SK-N-SH (cell line): ENCODE results near the gene SAE1. TPM values are rescaled to one million over a fixed set of nuclear protein-coding genes. Genes with fewer than 3 reads are reported as not detected.

Experiments
- EP300 ChIP-seq, 2 experiments: IDR thresholded peaks; 2 replicates each; pipeline versions ENCODE4 v1.4.0 to v1.6.1; 2012; ENCODE audit warnings: borderline replicate concordance in 1 of 2, low read depth in 1 of 2, low read length in 1 of 2
- FOXJ3 ChIP-seq: sonication (generic); formaldehyde crosslinking; IDR thresholded peaks from 2 replicates; pipeline ENCODE4 v1.5.1; 2020; ENCODE audit warnings: mild to moderate bottlenecking, missing genetic modification reagents
- FOXM1 ChIP-seq: IDR thresholded peaks from 2 replicates; pipeline ENCODE4 v1.4.0; 2012; ENCODE audit warnings: low read depth, mild to moderate bottlenecking
- GABPA ChIP-seq: IDR thresholded peaks from 2 replicates; pipeline ENCODE4 v1.4.0; 2012; ENCODE audit warnings: low read depth, mild to moderate bottlenecking
- GATA2 ChIP-seq: sonication (generic); formaldehyde crosslinking; IDR thresholded peaks from 2 replicates; pipeline ENCODE4 v1.5.0; 2020; ENCODE audit warnings: mild to moderate bottlenecking, missing genetic modification reagents
- MEF2A ChIP-seq: IDR thresholded peaks from 2 replicates; pipeline ENCODE4 v1.4.0; 2012; ENCODE audit warnings: low read depth, borderline replicate concordance
- NFIC ChIP-seq: IDR thresholded peaks from 2 replicates; pipeline ENCODE4 v1.4.0; 2012; ENCODE audit warnings: borderline replicate concordance
- NRF1 ChIP-seq: IDR thresholded peaks from 2 replicates; pipeline ENCODE4 v1.6.1; 2012; ENCODE audit warnings: low read depth, mild to moderate bottlenecking, low read length
- RAD21 ChIP-seq: IDR thresholded peaks from 2 replicates; pipeline ENCODE4 v1.6.1; 2012; ENCODE audit warnings: mild to moderate bottlenecking, low read length
- RCOR1 ChIP-seq: fragments of 150-350 bp; IDR thresholded peaks from 2 replicates; pipeline ENCODE4 v1.6.1; 2017; ENCODE audit warnings: antibody characterized with exemption, low read length
- RFX5 ChIP-seq: IDR thresholded peaks from 2 replicates; pipeline ENCODE4 v1.6.1; 2012; ENCODE audit warnings: mild to moderate bottlenecking, improper control_type of control experiment, low read length
- RXRA ChIP-seq: IDR thresholded peaks from 2 replicates; pipeline ENCODE4 v1.4.0; 2012; ENCODE audit warnings: low read depth, mild to moderate bottlenecking, borderline replicate concordance
- SIN3A ChIP-seq: IDR thresholded peaks from 2 replicates; pipeline ENCODE4 v1.6.1; 2012; ENCODE audit warnings: low read depth, mild to moderate bottlenecking, low read length, moderate library complexity, borderline replicate concordance
- TAF1 ChIP-seq: IDR thresholded peaks from 2 replicates; pipeline ENCODE4 v1.6.1; 2012; ENCODE audit warnings: low read depth, mild to moderate bottlenecking, low read length, moderate library complexity, borderline replicate concordance
- YY1 ChIP-seq: IDR thresholded peaks from 2 replicates; pipeline ENCODE4 v1.4.0; 2012; ENCODE audit warnings: low read depth, mild to moderate bottlenecking
- polyA plus RNA-seq, 3 experiments: library from polyadenylated mRNA; depleted of rRNA; stranded (reverse); fragments of >200 nt; gene quantifications; 2 replicates each; pipeline ENCODE4 v1.2.3, GENCODE V29; 2012
- TF ChIP-seq, protein P1 (sequence below): fragments of 150-350 bp; IDR thresholded peaks from 2 replicates; pipeline ENCODE4 v1.6.1; 2017; ENCODE audit warnings: antibody characterized with exemption, low read length, low read depth, borderline replicate concordance
- TF ChIP-seq, protein P2 (sequence below): fragments of 200-600 bp; sonication (generic); IDR thresholded peaks from 2 replicates; pipeline ENCODE4 v1.6.1; 2017; ENCODE audit warnings: antibody characterized with exemption, mild to moderate bottlenecking, moderate library complexity
- TF ChIP-seq, protein P3 (sequence below): fragments of 150-350 bp; IDR thresholded peaks from 2 replicates; pipeline ENCODE4 v1.6.1; 2016; ENCODE audit warnings: mild to moderate bottlenecking, low read depth, low read length
- TF ChIP-seq, protein P4 (sequence below): IDR thresholded peaks from 2 replicates; pipeline ENCODE4 v1.4.0; 2012; ENCODE audit warnings: low read depth, borderline replicate concordance
- TF ChIP-seq, protein P5 (sequence below): IDR thresholded peaks from 2 replicates; pipeline ENCODE4 v1.4.0; 2012; ENCODE audit warnings: low read depth

SAE1 gene
- polyA plus RNA-seq, 1 of the 3 experiments (the other 2 are of a cell fraction), result 123 TPM

DNA sequence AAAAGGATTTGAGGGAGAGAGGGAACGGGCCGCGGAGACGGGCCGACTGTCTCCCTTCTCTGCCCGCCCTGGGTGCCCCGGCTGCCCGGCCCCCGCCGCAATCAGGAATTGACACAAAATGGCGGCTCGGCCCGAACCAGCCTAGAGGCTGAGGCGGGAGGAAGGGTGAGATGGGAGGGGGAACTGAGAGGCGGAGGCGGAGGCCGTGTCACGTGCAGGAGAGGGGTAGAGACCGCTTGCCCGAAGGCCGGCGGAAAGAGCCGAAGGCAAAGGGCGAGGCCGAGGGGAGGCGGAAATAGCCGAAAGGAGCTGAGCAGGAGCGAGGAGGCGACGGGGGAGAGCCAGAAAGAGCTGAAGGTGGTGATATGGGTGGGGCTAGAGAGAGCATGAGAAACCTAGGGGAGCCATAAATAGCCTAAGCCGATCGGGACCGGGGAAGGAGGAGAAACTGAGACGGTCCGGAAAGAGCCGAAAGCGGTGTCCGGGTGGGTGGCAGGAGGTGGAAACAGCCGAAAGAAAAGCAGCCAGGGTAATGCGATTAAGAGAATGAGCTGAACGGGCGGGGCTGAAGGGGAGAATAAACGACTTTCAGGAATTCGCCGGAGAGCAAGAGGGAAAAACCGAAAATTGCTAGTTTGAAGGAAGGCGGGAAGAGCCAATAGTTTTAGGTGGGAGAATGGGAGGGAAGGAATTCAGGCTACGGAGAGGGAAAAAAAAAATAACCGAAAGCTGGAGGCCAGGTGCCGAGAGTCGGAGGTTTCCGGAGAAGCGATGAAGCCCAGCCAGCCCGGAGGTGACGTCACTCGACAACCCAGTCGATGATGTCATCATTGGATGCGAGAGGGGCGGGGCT lies 17.4 kb upstream of the SAE1 start, which contains the start of gene ZC3H4 (continued):
- TF ChIP-seq RXRA (no peak), EP300 (IDR thresholded peaks at IDR 0.05; ENCODE audit: borderline replicate concordance in 1 of 2, low read depth in 1 of 2, low read length in 1 of 2) (peak in 1 of 2 experiments; percentile 28; a peak in 1 of 4 replicates), RAD21 (no peak), MEF2A (0 out of 2 replicates have a peak, but pooled peaks have one; percentile 40), SIN3A (peak; percentile 63; the same call in 1 of the 2 replicates), RFX5 (no peak), GABPA (peak; percentile 73), NFIC (no peak), RCOR1 (no peak), NRF1 (no peak), YY1 (peak; percentile 91), FOXM1 (no peak), TAF1 (peak; percentile 85), FOXJ3 (CRISPR knock-in tag) (peak; percentile 63; the same call in 1 of the 2 replicates), GATA2 (CRISPR knock-in tag) (no peak)
- TF ChIP-seq, protein P1, sequence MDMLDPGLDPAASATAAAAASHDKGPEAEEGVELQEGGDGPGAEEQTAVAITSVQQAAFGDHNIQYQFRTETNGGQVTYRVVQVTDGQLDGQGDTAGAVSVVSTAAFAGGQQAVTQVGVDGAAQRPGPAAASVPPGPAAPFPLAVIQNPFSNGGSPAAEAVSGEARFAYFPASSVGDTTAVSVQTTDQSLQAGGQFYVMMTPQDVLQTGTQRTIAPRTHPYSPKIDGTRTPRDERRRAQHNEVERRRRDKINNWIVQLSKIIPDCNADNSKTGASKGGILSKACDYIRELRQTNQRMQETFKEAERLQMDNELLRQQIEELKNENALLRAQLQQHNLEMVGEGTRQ, result peak; percentile 90; the same call in 1 of the 2 replicates
- TF ChIP-seq, protein P2, sequence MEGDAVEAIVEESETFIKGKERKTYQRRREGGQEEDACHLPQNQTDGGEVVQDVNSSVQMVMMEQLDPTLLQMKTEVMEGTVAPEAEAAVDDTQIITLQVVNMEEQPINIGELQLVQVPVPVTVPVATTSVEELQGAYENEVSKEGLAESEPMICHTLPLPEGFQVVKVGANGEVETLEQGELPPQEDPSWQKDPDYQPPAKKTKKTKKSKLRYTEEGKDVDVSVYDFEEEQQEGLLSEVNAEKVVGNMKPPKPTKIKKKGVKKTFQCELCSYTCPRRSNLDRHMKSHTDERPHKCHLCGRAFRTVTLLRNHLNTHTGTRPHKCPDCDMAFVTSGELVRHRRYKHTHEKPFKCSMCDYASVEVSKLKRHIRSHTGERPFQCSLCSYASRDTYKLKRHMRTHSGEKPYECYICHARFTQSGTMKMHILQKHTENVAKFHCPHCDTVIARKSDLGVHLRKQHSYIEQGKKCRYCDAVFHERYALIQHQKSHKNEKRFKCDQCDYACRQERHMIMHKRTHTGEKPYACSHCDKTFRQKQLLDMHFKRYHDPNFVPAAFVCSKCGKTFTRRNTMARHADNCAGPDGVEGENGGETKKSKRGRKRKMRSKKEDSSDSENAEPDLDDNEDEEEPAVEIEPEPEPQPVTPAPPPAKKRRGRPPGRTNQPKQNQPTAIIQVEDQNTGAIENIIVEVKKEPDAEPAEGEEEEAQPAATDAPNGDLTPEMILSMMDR, result no peak
- TF ChIP-seq, protein P3, sequence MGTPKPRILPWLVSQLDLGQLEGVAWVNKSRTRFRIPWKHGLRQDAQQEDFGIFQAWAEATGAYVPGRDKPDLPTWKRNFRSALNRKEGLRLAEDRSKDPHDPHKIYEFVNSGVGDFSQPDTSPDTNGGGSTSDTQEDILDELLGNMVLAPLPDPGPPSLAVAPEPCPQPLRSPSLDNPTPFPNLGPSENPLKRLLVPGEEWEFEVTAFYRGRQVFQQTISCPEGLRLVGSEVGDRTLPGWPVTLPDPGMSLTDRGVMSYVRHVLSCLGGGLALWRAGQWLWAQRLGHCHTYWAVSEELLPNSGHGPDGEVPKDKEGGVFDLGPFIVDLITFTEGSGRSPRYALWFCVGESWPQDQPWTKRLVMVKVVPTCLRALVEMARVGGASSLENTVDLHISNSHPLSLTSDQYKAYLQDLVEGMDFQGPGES, result no peak
- TF ChIP-seq, protein P4, sequence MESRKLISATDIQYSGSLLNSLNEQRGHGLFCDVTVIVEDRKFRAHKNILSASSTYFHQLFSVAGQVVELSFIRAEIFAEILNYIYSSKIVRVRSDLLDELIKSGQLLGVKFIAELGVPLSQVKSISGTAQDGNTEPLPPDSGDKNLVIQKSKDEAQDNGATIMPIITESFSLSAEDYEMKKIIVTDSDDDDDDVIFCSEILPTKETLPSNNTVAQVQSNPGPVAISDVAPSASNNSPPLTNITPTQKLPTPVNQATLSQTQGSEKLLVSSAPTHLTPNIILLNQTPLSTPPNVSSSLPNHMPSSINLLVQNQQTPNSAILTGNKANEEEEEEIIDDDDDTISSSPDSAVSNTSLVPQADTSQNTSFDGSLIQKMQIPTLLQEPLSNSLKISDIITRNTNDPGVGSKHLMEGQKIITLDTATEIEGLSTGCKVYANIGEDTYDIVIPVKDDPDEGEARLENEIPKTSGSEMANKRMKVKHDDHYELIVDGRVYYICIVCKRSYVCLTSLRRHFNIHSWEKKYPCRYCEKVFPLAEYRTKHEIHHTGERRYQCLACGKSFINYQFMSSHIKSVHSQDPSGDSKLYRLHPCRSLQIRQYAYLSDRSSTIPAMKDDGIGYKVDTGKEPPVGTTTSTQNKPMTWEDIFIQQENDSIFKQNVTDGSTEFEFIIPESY, result no peak
- TF ChIP-seq, protein P5, sequence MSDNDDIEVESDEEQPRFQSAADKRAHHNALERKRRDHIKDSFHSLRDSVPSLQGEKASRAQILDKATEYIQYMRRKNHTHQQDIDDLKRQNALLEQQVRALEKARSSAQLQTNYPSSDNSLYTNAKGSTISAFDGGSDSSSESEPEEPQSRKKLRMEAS, result peak; percentile 86
- TF ChIP-seq, all 33 proteins: peak for 17
